T-helper 2 cell treated with Interferon-gamma antibody and Interleukin-4, amounts not matched to agents 5 μg/mL and 100 μg/mL, for 36 hours (primary cell): Measurements from ENCODE around the gene DPEP3.
A peak's percentile ranks its signal among the peaks of the same experiment; 100 is the strongest.

Experiments
- DNase-seq: peaks from one replicate; pipeline ENCODE4 v3.0.0; 2021; ENCODE audit warnings: low spot score
- H3K27ac Mint-ChIP-seq: one replicate; pipeline ENCODE4 v1.8.0; 2021; ENCODE audit warnings: mild to moderate bottlenecking, mixed read lengths
- H3K27me3 Mint-ChIP-seq: one replicate; pipeline ENCODE4 v1.8.0; 2021; ENCODE audit warnings: low read depth, mixed read lengths
- H3K36me3 Mint-ChIP-seq: one replicate; pipeline ENCODE4 v1.8.0; 2021; ENCODE audit warnings: low read depth, mixed read lengths
- H3K4me1 Mint-ChIP-seq: one replicate; pipeline ENCODE4 v1.8.0; 2021; ENCODE audit warnings: low read depth, mixed read lengths
- H3K4me3 Mint-ChIP-seq: one replicate; pipeline ENCODE4 v1.8.0; 2022; ENCODE audit warnings: mild to moderate bottlenecking, moderate library complexity, mixed read lengths
- H3K9me3 Mint-ChIP-seq: one replicate; pipeline ENCODE4 v1.8.0; 2021; ENCODE audit warnings: mixed read lengths

Gene DPEP3

DNA sequence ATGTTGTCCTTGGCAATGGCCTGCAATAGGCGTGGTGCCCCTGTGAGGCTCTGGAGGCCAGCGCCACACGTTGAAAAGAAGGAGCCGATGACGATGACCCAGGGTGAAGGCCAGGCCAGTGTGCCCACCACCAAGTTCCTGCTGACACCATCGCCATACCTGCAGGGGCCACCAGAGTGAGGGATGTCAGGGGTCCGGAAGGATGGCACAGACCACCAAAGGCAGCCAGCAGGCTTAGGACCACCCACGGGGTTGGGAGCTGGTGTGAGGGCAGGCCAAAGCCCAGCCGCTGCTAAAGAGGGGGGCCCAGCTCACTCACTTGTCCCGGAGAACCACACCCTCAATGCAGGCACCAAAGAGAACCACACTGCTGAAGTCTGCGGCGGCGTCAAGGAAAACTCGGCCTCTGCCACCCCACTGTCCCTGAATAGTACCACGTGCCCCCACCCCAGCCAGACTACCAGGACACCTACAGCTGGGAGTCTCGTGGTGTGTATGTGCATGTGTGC, 29.9 kb downstream of the DPEP3 start:
- H3K9me3 Mint-ChIP-seq, result no peaks in the 10 kb centered on the region
- no peak for DNase-seq
- H3K36me3 Mint-ChIP-seq, result peaks cover 11% of the 10 kb centered on the region
- no peak overlapping the region for H3K4me3 Mint-ChIP-seq
- H3K27me3 Mint-ChIP-seq, result no peaks in the 10 kb centered on the region
- H3K27ac Mint-ChIP-seq, result no peak overlapping the region
- H3K4me1 Mint-ChIP-seq, result no peaks in the 10 kb centered on the region

DNA sequence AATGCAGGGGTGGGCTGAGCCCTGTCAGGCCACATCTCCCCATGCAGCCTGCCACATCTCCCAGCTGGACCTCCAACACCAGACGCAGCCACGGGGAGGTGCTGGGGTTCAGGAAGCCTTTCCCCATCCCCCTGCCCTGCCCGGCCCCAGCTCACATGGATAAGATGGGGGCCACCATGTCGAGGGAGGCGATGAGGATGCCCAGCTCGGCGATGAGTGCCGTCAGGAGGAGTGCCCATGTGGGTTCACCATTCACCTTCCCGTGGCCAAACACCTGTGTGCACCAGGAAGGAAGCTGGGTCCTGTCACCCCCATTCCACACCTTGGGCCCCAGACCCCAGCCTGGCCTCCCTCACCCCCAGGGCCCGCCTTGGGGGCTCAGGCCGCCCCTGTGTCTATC, 30.7 kb downstream of the DPEP3 start:
- Mint-ChIP-seq H3K4me1 (no peaks in the 10 kb centered on the region), H3K9me3 (no peaks in the 10 kb centered on the region), H3K36me3 (peaks cover 12% of the 10 kb centered on the region)

DNA sequence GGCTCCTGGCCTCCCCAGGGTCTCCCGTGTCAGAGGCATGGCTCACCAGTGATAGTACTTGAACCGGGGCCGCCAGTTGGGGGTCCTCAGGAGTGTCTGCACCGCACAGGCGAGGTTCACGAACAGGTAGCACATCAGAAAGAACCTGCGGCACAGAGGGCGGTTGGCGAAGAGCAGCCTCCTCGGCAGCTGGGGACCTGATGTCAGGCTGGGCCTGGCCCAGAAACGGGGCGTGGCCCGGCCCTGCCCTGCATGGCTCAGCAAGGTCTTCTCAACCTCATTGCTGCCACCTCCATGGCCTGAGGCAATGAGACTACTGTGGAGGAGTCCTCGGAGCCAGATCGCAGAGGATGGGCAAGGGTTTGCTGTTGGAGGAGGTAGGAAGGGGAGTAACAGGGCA, 32.3 kb downstream of the DPEP3 start:
- peak overlapping the region; percentile 53 for H3K27ac Mint-ChIP-seq
- no peak overlapping the region for H3K4me3 Mint-ChIP-seq
- peaks cover 16% of the 10 kb centered on the region for H3K36me3 Mint-ChIP-seq
- DNase-seq, result no peak
- H3K27me3 Mint-ChIP-seq, result no peaks in the 10 kb centered on the region
- H3K4me1 Mint-ChIP-seq, result no peaks in the 10 kb centered on the region
- no peaks in the 10 kb centered on the region for H3K9me3 Mint-ChIP-seq

More for the DNA sequence above, 30.7 kb downstream of the DPEP3 start:
- Mint-ChIP-seq H3K4me3 (no peak overlapping the region), H3K27me3 (no peaks in the 10 kb centered on the region), H3K27ac (no peak overlapping the region)
- DNase-seq, result no peak

DNA sequence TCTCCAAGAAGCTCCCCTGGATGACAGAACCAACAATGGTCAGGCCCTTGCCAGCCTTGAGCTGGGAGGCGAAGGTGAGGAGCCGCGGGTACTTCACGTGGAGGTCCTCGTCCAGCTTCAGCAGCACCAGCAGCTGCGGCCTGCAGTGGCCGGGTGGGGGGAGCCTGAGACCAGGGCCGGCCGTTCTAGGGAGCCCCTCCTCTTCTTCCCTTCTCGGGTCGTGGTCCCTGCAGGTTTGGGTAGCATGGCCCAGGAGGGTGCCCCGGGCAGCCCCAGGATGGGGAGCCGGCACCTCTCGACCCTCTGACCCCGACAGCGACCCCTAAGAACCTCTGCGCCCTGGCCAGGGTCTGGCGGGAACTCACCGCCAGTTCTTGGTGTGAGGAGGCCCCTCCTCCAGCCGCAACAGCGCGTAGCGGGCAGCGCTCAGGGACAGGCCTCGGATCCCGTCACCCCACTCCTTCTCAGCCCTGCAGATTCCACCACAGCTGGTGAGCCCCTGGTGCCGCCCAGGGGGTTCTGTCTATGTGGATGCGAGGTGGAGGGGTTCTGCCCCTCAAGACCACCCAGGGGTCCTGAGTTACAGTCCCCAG, 33.2 kb downstream of the DPEP3 start:
- Mint-ChIP-seq H3K9me3 (no peaks in the 10 kb centered on the region), H3K27ac (no peak overlapping the region), H3K27me3 (no peaks in the 10 kb centered on the region), H3K36me3 (peaks cover 18% of the 10 kb centered on the region), H3K4me3 (no peak overlapping the region), H3K4me1 (no peaks in the 10 kb centered on the region)
- DNase-seq, result no peak

DNA sequence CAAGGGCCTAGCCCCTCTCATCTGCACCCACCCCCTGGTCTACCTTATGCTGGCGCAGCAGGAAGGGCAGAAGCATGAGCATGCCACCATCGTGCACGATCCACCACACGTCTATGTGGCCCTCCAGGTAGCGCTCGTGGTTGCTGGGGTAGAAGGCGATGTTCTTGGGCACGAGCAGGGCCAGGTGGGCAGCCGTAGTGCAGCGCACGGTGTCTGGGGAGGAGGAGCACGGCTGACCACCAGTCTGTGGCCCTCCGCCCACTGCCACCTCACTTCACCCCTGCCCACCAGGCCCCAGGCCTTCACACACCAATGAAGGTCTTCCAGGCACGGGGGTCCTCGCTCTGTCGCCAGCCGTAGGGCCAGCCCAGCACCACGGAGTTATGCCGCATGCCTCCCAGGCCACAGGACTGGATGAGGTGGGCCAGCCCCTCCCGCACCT, 34.1 kb downstream of the DPEP3 start:
- DNase-seq, result no peak

DNA sequence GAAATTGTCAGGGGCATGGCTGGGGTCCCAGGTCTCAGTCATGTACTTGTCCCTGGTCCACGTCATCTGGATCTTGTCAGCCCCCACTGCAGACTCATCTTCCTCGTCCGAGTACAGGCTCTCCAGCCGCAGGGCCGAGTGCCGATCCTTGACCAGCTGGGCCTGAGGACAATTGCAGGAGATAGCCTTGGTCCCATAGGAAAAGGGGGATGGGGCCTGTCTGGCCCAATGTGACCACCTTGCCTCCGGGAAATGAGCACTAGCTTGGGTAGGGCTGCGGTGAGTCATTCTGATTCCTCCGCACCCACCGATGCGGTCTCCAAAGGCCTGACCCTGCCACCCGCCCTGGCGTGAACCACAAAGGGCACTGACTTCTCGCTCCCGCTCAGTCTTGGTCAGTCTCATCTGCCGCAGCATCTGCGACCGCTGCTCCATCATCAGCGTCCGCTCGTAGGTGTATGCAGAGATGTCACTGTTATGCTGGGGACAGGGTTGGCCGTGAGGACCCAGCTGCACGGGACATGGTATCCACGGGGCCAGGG, 34.8 kb downstream of the DPEP3 start:
- Mint-ChIP-seq H3K36me3 (peaks cover 17% of the 10 kb centered on the region), H3K27me3 (no peaks in the 10 kb centered on the region), H3K27ac (no peak overlapping the region), H3K4me1 (peaks cover 5% of the 10 kb centered on the region), H3K4me3 (no peak overlapping the region), H3K9me3 (no peaks in the 10 kb centered on the region)
- no peak for DNase-seq

More for the DNA sequence above, 34.1 kb downstream of the DPEP3 start:
- H3K4me3 Mint-ChIP-seq, result no peak overlapping the region
- peaks cover 19% of the 10 kb centered on the region for H3K36me3 Mint-ChIP-seq
- no peak overlapping the region for H3K27ac Mint-ChIP-seq
- H3K9me3 Mint-ChIP-seq, result no peaks in the 10 kb centered on the region
- H3K27me3 Mint-ChIP-seq, result no peaks in the 10 kb centered on the region
- H3K4me1 Mint-ChIP-seq, result peaks cover 5% of the 10 kb centered on the region

DNA sequence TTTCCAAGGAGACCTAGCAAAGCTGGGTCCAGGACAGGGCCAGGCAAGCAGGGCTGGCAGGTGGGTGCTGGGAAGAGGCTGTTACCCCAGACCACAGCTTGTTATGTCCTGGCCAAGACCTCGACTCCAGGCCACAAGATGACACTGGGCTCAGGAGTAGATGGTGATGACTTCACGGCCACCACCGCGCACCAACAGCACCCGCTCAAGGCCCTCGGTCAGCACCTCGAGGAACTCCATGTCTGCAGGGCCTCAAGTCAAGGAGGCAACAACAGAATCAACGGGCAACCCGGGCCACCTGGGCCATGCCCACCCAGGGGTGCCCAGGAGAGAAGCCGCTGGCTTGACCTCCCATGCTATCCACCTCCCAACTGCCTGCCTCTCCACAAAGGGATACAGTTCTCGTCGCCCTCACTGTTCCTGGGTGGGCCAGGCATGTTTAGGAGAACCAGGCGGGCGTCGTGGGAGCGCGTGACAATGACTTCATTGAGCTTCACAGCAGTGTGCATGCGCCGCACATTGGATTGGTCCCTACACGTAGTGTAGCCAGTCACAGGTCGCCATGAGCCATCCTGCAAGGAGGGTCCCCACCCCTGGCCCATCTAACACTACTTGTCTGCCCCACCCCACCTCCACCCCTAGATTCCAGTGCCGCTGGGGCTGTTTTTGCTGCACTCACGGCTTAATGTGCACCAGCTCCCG, 35.5 kb downstream of the DPEP3 start:
- Mint-ChIP-seq H3K9me3 (no peaks in the 10 kb centered on the region), H3K4me1 (peaks cover 10% of the 10 kb centered on the region), H3K27me3 (no peaks in the 10 kb centered on the region), H3K36me3 (peaks cover 20% of the 10 kb centered on the region), H3K27ac (no peak overlapping the region), H3K4me3 (no peak overlapping the region)
- no peak for DNase-seq

DNA sequence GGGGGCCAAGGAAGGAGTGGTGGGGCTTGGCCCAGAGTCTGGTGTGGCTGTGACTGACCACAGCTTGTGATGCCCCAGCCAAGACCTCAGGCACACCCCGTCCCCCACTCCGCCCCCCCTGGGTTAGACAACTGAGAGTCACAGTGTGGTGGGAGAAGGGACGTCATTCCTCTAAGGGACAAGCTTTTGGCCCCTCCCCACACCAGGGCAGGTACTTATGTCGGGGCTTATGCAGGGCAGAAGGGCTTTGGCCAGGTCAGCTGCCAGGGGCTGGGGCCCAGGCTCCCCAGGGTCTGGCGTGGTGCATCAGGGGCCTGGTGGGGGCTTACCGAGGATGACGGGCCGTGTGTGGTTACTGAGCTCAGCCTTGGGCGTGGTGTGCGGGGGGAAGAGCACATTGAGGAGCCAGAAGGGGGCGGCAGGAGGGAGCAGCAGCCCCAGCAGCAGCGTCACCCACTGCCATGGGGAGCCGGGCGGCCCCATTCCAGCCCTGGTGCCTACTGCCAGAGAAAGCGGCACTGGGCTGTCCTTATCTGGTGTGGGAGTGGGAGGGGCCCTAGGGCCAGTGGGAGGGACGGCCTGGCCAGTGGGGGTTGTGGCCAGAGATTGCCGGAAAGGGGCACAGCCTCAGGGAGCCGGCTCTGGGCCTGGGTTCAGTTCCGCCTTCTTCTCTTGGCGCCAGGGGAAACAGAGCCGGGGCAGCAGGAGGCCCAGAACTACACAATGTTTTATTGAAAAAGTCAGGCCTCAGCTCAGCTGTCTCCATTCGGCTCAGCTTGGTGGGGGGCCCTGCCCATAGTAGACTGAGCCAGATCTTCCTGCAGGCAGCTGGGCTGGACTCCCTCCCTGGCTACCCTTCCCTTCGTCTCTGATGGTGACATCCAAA, 36.4 kb downstream of the DPEP3 start, which contains the start of gene LCAT:
Gene LCAT, minus strand, starts transcription at position 502 of the 886 bp plus-strand sequence. Its CDS starts 19 bp downstream, at position 483.
- Mint-ChIP-seq H3K36me3 (peaks cover 25% of the 10 kb centered on the region), H3K4me1 (peaks cover 12% of the 10 kb centered on the region), H3K27ac (no peak within 1 kb of the TSS), H3K4me3 (no peak within 1 kb of the TSS), H3K27me3 (no peaks in the 10 kb centered on the region), H3K9me3 (no peaks in the 10 kb centered on the region)
- DNase-seq, result no peak

DNA sequence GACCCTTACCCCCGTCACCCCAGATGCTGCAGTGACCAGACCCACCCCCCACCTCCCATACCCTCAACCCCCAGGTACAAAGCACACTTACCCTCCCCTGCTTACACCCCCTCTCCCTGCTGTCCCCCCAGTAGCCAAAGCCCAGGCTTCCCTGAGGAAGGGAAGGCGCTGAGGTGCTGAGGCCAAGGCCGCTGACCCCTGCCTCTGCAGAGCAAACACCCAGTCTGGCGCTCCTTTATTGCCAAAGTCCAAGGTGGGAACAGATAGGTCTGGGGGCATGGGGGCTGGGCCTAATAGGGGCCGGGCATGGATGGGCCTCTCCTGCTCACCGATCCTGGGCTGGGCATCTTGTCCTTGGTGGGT, 37.1 kb downstream of the DPEP3 start:
- Mint-ChIP-seq H3K36me3 (peaks cover 22% of the 10 kb centered on the region), H3K27me3 (no peaks in the 10 kb centered on the region), H3K9me3 (no peaks in the 10 kb centered on the region), H3K4me3 (no peak overlapping the region), H3K27ac (no peak overlapping the region), H3K4me1 (peaks cover 12% of the 10 kb centered on the region)
- no peak for DNase-seq

DNA sequence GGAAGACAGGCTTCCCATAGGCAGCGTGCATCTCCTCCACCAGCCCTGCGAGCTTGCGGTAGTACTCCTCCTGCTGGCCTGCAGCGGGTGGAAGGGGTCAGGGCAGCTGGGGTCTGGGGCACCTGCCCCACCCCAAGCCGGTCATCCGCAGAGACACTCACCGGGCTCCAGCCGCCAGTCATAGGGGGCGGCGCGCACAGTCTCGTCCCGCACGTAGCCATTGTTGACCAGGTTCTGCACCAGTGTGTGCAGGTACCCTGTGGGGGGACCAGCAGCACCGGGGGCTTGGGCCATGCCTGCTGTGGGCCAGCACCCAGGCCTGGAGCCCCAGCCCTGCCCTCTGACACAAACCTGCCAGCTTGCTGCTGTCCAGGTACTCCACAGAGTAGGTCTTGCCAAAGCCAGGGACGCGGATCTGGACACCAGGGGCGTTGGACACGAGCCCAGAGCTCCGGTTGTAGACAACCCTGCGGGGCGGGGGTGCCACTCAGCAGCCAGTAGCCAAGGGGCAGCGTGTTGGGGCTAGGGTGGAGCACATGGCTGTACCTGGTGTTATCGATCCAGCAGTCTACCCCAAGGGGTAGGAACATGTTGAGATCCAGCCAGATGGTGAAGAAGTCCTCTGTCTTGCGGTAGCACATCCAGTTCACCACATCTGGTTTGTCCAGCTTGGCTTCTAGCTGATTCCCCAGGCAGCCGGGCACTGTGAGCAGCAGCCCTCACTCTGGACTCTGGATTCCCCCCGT, 37.6 kb downstream of the DPEP3 start:
- Mint-ChIP-seq H3K4me3 (no peak overlapping the region), H3K27ac (no peak overlapping the region), H3K4me1 (peaks cover 12% of the 10 kb centered on the region), H3K9me3 (no peaks in the 10 kb centered on the region), H3K27me3 (no peaks in the 10 kb centered on the region), H3K36me3 (peaks cover 21% of the 10 kb centered on the region)
- no peak for DNase-seq

DNA sequence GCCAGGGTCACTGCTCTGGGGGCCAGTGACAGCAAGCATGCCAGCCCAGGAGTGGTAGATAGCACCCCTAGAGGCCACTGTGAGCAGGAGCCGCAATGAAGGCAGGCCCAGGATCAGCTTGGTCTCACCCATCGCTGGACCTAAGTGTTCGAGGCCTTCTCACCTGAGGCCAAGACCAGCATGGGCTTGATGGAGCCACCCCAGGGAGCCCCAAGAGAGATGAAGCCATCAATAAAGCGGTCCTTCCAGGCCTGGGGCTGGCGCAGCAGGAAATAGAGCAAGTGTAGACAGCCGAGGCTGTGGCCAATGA, 38.1 kb downstream of the DPEP3 start:
- Mint-ChIP-seq H3K27ac (no peak overlapping the region), H3K4me1 (peaks cover 16% of the 10 kb centered on the region), H3K36me3 (peaks cover 23% of the 10 kb centered on the region), H3K4me3 (no peak overlapping the region), H3K27me3 (no peaks in the 10 kb centered on the region), H3K9me3 (no peaks in the 10 kb centered on the region)
- DNase-seq, result peak; percentile 33

DNA sequence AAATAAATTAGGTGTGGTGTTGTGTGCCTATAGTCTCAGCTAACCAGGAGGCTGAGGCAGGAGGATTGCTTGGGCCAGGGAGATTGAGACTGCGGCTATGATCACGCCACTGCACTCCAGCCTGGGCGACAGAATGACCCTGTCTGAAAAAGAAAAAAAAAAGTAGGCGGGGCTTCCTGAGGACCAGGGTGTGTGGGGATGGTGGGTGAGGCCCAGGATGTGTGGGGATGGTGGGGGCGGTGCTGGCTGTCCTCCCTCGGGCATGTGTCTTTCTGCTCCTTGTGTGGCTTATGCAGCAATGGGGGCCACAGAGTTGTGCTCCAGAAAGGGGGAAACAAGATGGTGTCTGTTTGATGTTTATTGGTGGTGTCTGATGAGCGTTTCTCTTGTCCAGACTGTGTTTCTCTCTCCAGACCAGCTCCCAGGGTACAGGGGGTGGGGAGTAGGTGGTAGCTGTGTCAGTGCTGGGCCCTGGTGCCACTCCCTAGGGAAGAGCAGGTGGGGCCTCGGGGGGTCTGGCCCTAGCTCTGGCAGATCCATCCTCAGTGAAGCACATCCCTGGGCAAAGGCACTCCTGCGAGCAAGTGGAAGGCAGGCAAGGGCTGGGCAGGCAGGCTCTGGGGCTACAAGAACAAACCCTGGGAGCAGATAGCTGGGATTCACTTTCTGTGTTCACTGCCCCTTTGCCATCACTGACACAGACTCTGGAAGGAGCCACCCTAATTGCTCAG, 38.7 kb downstream of the DPEP3 start:
- Mint-ChIP-seq H3K36me3 (peaks cover 26% of the 10 kb centered on the region), H3K27me3 (no peaks in the 10 kb centered on the region), H3K27ac (peak overlapping the region; percentile 36), H3K4me3 (no peak overlapping the region), H3K4me1 (peaks cover 20% of the 10 kb centered on the region), H3K9me3 (no peaks in the 10 kb centered on the region)
- DNase-seq, result no peak
